GM12878 (cell line): ENCODE results near the gene FGFR2. TPM values are rescaled to one million over a fixed set of nuclear protein-coding genes. Genes with fewer than 3 reads are reported as not detected.

Experiments used
- ATAC-seq: fragments of 200-7000 bp; cut with Tn5 transposase; 3 replicates; pipeline ENCODE4 v1.9.1; 2020; ENCODE audit warnings: mild to moderate bottlenecking, moderate library complexity
- BruUV-seq: library from RNA; stranded (reverse); fragments of 400-500 nt; replicated peaks from 2 replicates; lab custom pipeline; 2021; lab: Mats Ljungman, UMichigan
- CTCF ChIA-PET: fragments of 300-600 bp; sonication (Branson Sonifier 250); formaldehyde crosslinking; extraction: SDS; loops from one replicate; lab custom pipeline; 2021; ENCODE audit warnings: inconsistent platforms; lab: Yijun Ruan, JAX
- POLR2A ChIA-PET: fragments of 350-600 bp; formaldehyde crosslinking; extraction: SDS; loops from one replicate; lab custom pipeline; 2021; ENCODE audit warnings: inconsistent platforms; lab: Charles Lee
- RAD21 ChIA-PET: fragments of 300-600 bp; sonication (Branson Sonifier 250); formaldehyde crosslinking; loops from one replicate; lab custom pipeline; 2023; ENCODE audit warnings: antibody characterized with exemption; ENCODE audit not compliant: unreplicated experiment; lab: Charles Lee
- SMC1A ChIA-PET: fragments of 300-600 bp; sonication (Branson Sonifier 250); formaldehyde crosslinking; loops from one replicate; lab custom pipeline; 2023; ENCODE audit not compliant: unreplicated experiment, uncharacterized antibody; lab: Charles Lee
- DNase-seq: peaks from one replicate; pipeline ENCODE4 v3.0.0-alpha.2; 2011; ENCODE audit warnings: low read depth, low spot score
- FAIRE-seq: peaks from 3 replicates; lab custom pipeline; 2011; peaks lifted over from hg19 to GRCh38; lab: Jason Lieb, UNC
- H2AFZ ChIP-seq: 2 replicates; pipeline ENCODE4 v1.6.0; 2011; ENCODE audit warnings: low read depth, low read length, control low read depth; ENCODE audit not compliant: control insufficient read depth
- H3K27ac ChIP-seq: 2 replicates; pipeline ENCODE4 v1.5.1; 2011; ENCODE audit warnings: control low read depth; ENCODE audit not compliant: control insufficient read depth, insufficient read depth
- H3K27me3 ChIP-seq, 2 experiments: replicated peaks in 1 of 2; 2 replicates each; pipeline versions ENCODE4 v1.6.0 to v1.6.1; 2011; ENCODE audit warnings: low read length in 1 of 2; ENCODE audit not compliant: control insufficient read depth in 2 of 2, insufficient read depth in 2 of 2
- H3K36me3 ChIP-seq, 2 experiments: 2 replicates each; pipeline ENCODE4 v1.5.1; 2011; ENCODE audit warnings: low read length in 1 of 2; ENCODE audit not compliant: control insufficient read depth in 2 of 2, insufficient read depth in 2 of 2
- H3K4me1 ChIP-seq: 2 replicates; pipeline ENCODE4 v1.6.1; 2011; ENCODE audit warnings: mild to moderate bottlenecking, low read length, moderate library complexity, mixed read lengths; ENCODE audit not compliant: control insufficient read depth, insufficient read depth
- H3K4me2 ChIP-seq: 2 replicates; pipeline ENCODE4 v1.6.0; 2011; ENCODE audit warnings: control low read depth; ENCODE audit not compliant: control insufficient read depth, insufficient read depth
- H3K4me3 ChIP-seq: fragments of 200-600 bp; sonication (generic); 2 replicates; pipeline ENCODE4 v1.5.1; 2016
- H3K79me2 ChIP-seq: 2 replicates; pipeline ENCODE4 v1.6.0; 2011; ENCODE audit warnings: low read length; ENCODE audit not compliant: control insufficient read depth, insufficient read depth
- H3K9ac ChIP-seq: 2 replicates; pipeline ENCODE4 v1.8.0; 2011; ENCODE audit warnings: low read length, control low read depth, mixed read lengths; ENCODE audit not compliant: control insufficient read depth, insufficient read depth
- H3K9me3 ChIP-seq: replicated peaks from 3 replicates; pipeline ENCODE4 v1.5.1; 2011; ENCODE audit warnings: mild to moderate bottlenecking, low read length; ENCODE audit not compliant: control insufficient read depth, insufficient read depth
- H4K20me1 ChIP-seq: 2 replicates; pipeline ENCODE4 v1.6.0; 2011; ENCODE audit not compliant: control insufficient read depth, insufficient read depth
- CEBPZ ChIP-seq: fragments of 150-350 bp; IDR thresholded peaks from 2 replicates; pipeline ENCODE4 v1.6.1; 2016; ENCODE audit warnings: low read depth, low read length
- STAT1 ChIP-seq: fragments of 450-650 bp; conservative IDR thresholded peaks from 2 replicates; pipeline ENCODE4 v1.6.1; 2014; ENCODE audit warnings: antibody characterized with exemption, mild to moderate bottlenecking
- WGBS: methylation state at CpG from one replicate; pipeline ENCODE4 v1.1.6; 2016; ENCODE audit warnings: low lambda C conversion rate; ENCODE audit not compliant: insufficient replicate concordance, insufficient coverage; ENCODE audit errors: missing lambda C conversion rate; 5-methylcytosine and 5-hydroxymethylcytosine counted together
- in situ Hi-C: fragments of 300-500 bp; cut with MboI; formaldehyde crosslinking; loops from 9 replicates; pipeline ENCODE4 v1.14.3; 2018; ENCODE audit warnings: mixed read lengths
- intact Hi-C: fragments of 100-400 bp; cut with micrococcal nuclease; formaldehyde crosslinking; loops from one replicate; pipeline ENCODE4 v1.14.2; 2022; ENCODE audit not compliant: unreplicated experiment
- polyA plus RNA-seq, 11 experiments: library from polyadenylated mRNA; depleted of rRNA in 4 of 11; unstranded in 6 of 11; stranded (reverse) in 5 of 11; fragments of >200 nt; fragmentation: Nextera tagmentation in 4 of 11; fragmentation: Illumina TruSeq in 1 of 11; extraction: Ambion mirVana in 4 of 11; extraction: Trizol in 1 of 11; gene quantifications; 1 replicate in 1 of 11; 2 replicates in 10 of 11; pipeline versions ENCODE4 v1.2.1 to v1.2.3, GENCODE V29; 2011 to 2016; ENCODE audit warnings: inconsistent platforms in 2 of 11, missing spikeins in 2 of 11, low read depth in 1 of 11
- total RNA-seq, 4 experiments: library from RNA; depleted of rRNA in 3 of 4; stranded (reverse); fragments of >200 nt in 3 of 4; fragmentation: Illumina TruSeq in 1 of 4; extraction: Trizol in 1 of 4; gene quantifications; 2 replicates each; pipeline versions ENCODE4 v1.2.1 to v1.2.3, GENCODE V29; 2013 to 2021

Gene FGFR2
- total and polyA plus RNA-seq, 10 of the 15 experiments (the other 5 are each of a cell fraction or from before 2014, with no cell fraction given): 0.04 to 0.15 TPM; not detected in 8

GRCh38 chr10:121455377-121455776, 142.9 kb downstream of the FGFR2 start:
- H3K27me3 ChIP-seq: no peaks in the 10 kb centered on the region; a peak in 1 of 4 replicates
- CTCF ChIA-PET: no interaction called here
- TF ChIP-seq STAT1: no peak
- RAD21 ChIA-PET: no interaction called here
- DNase-seq: no peak
- no peaks in the 10 kb centered on the region for H3K79me2 ChIP-seq
- no peak overlapping the region for H2AFZ ChIP-seq
- H3K4me3 ChIP-seq: no peak overlapping the region
- POLR2A ChIA-PET: no interaction called here
- H3K9ac ChIP-seq: no peak overlapping the region
- no peaks in the 10 kb centered on the region for H3K36me3 ChIP-seq
- H3K27ac ChIP-seq: no peak overlapping the region
- no peak for ATAC-seq
- in situ Hi-C loops: no loop called here
- intact Hi-C loops: no loop called here
- WGBS: 56% methylated on average over 5 of the region's 5 CpGs
- FAIRE-seq: no peak
- H4K20me1 ChIP-seq: no peaks in the 10 kb centered on the region
- SMC1A ChIA-PET: no interaction called here
- no peaks in the 10 kb centered on the region for H3K9me3 ChIP-seq
- BruUV-seq: no TSS peak
- no peak overlapping the region for H3K4me2 ChIP-seq
- H3K4me1 ChIP-seq: no peaks in the 10 kb centered on the region

GRCh38 chr10:121454781-121455180, 143.5 kb downstream of the FGFR2 start:
- in situ Hi-C loops: no loop called here

More at GRCh38 chr10:121454781-121455180, 143.5 kb downstream of the FGFR2 start:
- WGBS: 50% methylated on average over 4 of the region's 4 CpGs
- Histone ChIP-seq H4K20me1 (no peaks in the 10 kb centered on the region), H3K27ac (no peak overlapping the region), H3K36me3 (no peaks in the 10 kb centered on the region), H3K4me2 (no peak overlapping the region), H2AFZ (no peak overlapping the region), H3K4me1 (no peaks in the 10 kb centered on the region), H3K9me3 (no peaks in the 10 kb centered on the region), H3K27me3 (no peaks in the 10 kb centered on the region; a peak in 1 of 4 replicates), H3K4me3 (no peak overlapping the region), H3K9ac (no peak overlapping the region), H3K79me2 (no peaks in the 10 kb centered on the region)
- no peak for FAIRE-seq
- POLR2A ChIA-PET: no interaction called here
- DNase-seq: no peak
- TF ChIP-seq CEBPZ: no peak
- no TSS peak for BruUV-seq
- ATAC-seq: no peak
- CTCF ChIA-PET: no interaction called here
- SMC1A ChIA-PET: no interaction called here
- RAD21 ChIA-PET: no interaction called here
- intact Hi-C loops: no loop called here
